Esophagus muscularis mucosa (tissue), 3 donors: ENCODE results near the gene F8A3.

Source experiments
- CTCF ChIP-seq, 3 experiments: fragments of 200-600 bp in 2 of 3; fragments of 450-650 bp in 1 of 3; sonication (generic) in 2 of 3; IDR thresholded peaks; one replicate each; pipeline ENCODE4 v1.5.1; 2017 to 2019; ENCODE audit warnings: antibody characterized with exemption in 3 of 3, mild to moderate bottlenecking in 2 of 3, moderate library complexity in 1 of 3
- POLR2AphosphoS5 ChIP-seq, 2 donors: sonication (generic); formaldehyde crosslinking; IDR thresholded peaks; one replicate each; pipeline ENCODE4 v1.6.1; 2017; ENCODE audit warnings: antibody characterized with exemption in 2 of 2

DNA sequence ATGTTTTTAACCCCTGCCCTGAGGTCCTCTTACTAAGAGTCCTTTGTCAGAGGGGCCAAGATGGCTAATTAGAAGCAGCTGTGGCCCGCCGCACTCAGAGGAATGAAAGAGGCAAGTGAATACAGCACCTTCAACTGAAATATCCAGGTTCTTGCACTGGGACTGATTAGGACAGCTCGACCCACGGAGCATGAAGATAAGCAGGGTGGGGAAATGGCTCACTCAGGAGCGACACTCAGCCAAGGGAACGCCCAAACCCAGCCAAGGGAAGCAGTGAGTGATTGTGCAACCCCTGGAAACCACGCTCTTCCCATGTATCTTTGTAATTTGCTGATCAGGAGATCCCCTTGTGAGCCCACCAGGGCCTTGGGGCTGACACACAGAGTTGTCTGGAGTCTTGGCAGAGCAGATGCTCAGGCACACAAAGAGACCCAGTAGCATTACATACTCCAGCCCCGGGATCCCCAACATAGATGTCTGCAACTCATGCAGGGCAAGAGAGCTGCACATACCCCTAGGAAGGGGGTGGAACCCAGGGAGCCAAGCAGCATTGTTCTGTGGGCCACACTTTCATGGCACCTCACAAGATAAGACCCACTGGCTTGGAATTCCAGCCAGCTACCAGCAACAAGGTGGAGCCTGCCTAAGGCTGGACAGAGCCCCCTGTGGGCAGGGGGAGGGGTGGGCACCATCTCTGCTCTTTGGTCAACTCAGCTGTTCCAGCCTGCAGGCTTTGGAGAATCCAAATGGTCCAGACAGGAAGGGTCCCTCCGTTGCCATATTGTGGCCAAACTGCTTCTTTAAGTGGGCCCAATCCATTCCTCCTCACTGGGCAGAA lies 23.3 kb downstream of the F8A3 start:
- TF ChIP-seq CTCF (IDR thresholded peaks at IDR 0.05) (no peak), POLR2AphosphoS5 (IDR thresholded peaks at IDR 0.05) (no peak)
